ENCODE data around the gene GID4.

Gene GID4

DNA sequence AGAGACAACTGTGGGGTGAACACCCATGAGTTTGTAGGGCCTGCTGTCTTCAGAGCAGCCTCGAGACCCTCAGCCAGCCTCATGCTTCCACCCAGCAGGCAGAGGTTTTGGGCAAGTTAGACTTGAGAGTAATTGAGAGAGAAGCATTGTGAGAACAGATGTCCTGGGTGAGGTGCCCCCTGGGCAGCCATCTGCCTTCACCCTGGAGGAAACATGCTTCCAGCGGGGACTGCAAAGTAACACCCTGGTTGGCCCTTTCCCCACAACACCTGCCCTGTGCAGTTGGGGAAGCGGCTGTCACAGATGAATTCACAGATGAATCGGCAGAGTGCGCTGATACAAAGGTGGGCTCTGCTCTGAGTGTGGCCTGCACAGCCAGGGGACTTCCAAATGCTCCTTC, 23.6 kb upstream of the GID4 start:
- in situ Hi-C loops (cut with MboI; ENCODE audit: low sequenced_read_pairs) = no loop called here

DNA sequence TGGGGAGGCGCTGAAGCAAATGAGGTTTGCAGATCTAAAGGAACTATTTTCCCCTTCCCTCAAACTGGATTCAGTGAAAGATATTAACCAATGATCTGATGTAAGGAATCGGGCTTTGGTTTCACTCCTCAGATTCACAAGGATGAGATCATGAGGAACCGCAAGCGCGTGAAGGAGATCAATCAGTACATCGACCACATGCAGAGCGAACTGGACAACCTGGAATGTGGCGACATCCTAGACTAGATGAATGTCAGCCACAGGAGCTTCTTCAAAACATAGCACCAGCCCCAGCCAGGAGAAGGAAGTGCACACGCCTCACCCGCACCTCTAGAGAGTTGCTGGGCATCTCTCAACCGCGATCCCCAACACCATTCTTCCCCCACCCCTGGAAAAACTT, 22.8 kb upstream of the GID4 start:
- in situ Hi-C loops (cut with MboI; ENCODE audit: low sequenced_read_pairs) = no loop called here

DNA sequence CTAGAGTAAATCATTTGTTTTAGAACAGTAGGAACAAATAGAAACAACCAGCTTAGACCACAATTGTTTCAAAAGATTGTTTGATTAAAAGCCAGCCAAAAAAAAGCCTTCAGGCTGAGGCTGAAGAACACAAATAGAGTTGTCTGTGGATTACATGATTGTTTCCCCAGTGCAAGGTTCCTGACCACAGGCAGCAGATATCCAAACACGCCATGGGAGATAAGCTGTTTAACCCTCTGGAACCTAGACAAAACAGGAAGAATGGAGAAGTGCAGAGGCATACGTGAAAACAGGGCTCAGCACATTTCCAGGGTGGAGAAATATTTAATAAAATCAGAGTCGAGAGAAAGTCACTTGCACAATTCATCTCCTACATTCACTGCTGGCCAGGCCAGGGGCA, 21.2 kb upstream of the GID4 start:
- in situ Hi-C loops (cut with MboI; ENCODE audit: low sequenced_read_pairs) = no loop called here

DNA sequence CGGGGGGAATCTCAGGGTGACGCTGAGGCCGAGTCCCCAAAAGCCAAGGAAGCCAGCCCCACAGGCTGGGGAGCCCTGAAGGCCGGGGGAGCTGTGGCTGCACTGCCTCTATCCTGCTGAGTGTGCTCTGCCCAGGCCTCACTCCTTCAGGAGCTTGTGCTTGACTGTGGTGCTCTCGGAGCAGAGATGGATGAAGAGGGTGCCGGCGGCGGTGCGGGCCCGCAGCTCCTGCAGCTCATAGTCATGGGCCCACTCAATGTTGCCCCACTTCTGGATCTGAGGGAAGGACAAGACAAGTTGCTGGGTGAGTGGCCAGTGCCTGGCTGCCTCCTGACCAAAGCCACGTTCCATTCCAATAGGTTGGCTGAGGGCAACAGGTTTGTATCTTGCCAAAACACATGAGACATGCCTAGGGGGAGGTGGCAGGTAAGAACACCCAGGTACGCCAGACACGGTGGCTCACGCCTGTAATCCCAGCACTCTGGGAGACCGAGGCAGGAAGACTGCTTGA, 20.7 kb upstream of the GID4 start:
- in situ Hi-C loops (cut with MboI; ENCODE audit: low sequenced_read_pairs) = no loop called here

DNA sequence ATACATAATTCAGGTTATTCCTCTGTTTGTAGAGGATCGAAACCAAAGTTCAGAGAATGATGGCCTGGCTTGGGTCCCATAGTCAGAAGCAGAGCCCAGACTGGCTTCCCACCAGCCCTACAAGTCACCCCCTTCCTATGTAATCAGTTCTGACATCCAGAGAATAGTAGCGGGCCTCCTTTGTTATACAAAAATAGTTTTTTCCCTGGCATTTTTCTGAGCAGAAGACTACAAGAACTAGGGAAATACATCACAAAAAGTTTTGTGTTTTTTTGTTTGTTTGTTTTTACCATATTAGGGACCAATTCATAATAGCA, 19.4 kb upstream of the GID4 start:
- in situ Hi-C loops (cut with MboI; ENCODE audit: low sequenced_read_pairs) = no loop called here

DNA sequence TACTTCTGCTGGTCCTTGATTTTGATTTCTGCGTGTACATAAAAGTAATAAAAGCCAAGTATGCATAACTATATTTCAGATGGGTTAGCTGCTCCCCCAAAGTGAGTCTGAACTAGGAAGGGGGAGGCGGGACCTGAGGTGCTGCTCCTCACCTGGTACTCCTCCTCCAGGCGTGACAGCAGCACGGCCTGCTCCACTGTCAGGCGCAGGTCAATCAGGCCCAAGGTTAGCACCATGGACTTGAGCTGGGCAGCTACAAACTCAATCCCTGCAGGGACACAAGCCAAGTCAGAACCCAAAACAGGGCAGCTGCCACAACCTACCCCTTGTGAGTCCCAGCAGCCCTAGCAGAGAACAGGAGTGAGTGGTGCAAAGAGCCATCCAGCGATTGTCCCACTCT, 18.2 kb upstream of the GID4 start:
- in situ Hi-C loops (cut with MboI; ENCODE audit: low sequenced_read_pairs) = no loop called here

DNA sequence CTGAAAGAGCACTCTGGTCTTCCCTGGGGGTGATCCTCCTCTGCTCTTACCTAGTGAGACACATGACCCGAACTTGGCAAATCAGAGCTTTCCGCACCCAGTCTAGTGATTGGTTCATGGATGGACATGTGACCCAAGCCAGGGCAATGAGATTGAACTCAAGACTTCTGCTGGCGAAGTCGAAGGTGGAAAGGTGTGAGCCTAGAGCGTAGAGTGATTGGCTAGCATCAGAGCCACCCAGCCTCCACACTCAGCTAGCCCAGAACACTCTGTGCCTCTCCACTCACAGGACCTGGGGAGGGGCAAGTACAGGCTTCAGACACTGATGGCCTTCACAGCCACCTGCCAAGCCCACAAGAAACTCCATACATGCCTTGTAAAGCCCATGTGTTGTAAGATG, 17.8 kb upstream of the GID4 start:
- in situ Hi-C loops (cut with MboI; ENCODE audit: low sequenced_read_pairs) = no loop called here

DNA sequence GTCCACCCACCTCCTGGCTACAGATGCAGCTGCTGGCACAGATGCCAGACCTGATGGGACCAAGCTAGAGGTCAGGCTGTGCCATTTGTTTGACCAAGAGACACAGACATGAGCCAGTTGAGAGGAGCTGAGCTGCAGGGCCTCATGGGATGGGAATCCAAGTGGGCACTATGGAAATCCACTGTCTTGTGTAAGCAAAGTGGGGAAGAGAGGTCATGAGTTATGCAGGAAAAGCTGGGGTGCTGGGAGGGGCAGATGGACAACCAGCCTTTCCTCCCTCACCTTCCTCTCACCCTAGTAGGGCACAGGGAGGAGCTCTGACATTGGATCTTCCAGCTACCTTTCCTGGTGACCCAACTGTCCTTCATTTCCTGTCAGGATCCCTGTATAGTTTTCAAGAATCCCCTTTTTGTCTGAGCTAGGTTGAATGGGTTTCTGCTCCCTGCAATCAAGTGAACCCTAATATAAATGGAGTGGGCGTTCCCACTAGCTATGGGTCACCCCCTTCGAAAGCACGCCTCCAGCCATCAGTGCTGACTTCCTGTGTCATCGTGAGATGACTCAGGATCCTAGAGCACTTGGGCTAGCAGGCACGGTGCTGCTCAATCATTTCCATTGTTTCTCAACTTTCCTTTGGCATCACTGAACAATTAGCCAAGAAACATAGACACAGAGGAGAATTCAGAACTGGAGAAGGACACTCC, 13.8 kb upstream of the GID4 start:
- in situ Hi-C loops (cut with MboI; ENCODE audit: low sequenced_read_pairs) = loop anchor here (25.0 kb wide), 1 partner anchor 663 kb away; no protein-coding TSS in a partner anchor

DNA sequence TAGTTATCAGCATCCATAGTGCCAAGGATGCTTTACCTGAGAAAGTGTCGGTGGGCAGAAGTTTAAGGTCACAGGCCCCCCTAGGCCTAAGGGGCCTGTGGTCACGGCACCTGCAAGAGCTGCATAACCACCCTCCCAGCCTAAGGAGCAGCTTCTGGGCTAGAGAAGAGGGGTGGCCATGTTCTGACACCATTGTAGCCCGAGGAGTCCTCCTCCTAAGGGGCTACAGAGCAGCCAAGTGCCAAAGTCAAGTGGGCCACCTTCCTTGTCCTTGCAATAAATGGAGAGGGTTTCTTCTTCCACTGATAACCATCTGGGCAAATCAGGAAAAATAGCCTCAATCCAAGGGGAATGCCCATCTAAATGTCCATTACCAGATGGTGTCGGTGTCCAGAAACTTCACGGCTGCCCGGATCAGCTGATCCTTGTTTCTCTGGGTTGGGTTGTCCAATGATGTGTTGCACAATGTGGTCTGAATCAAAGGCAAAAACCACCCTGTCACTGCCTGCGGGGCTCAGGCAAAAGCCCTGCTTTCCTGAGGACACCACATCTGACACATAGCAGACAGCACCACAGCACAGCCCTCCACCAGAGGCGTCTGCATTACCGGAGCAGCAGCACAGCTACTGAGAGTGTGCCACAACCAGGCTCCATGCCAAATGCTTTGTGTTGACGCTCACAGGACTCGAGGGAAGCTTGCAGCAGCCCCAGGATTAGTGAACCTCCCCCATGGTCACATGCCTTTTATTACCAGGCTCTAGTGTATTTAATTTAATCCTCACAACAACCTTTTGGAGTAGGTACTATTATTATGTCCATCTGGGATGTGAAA, 13.0 kb upstream of the GID4 start:
- in situ Hi-C loops (cut with MboI; ENCODE audit: low sequenced_read_pairs) = loop anchor here (25.0 kb wide), 1 partner anchor 664 kb away; no protein-coding TSS in a partner anchor

DNA sequence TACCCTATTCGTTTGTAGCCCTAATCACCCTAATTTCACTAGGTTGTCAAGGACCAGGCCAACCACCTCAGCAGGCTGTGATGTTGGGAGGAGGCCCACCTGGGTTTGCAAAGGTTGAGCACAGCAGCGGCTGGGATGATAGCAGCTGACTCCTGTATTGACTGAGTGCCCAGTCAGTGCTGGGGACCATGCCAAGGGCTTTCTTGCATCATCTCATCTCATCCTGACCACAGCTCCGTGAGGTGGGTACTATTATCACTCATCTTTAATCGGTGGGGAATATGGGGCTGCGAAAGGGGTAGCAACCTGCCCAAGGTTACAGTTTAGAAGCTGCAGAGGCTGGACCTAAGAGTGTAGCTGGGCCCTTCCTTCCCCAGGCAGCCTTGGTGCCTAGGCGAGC, 11.9 kb upstream of the GID4 start:
- in situ Hi-C loops (cut with MboI; ENCODE audit: low sequenced_read_pairs) = loop anchor here (25.0 kb wide), 1 partner anchor 665 kb away; no protein-coding TSS in a partner anchor

DNA sequence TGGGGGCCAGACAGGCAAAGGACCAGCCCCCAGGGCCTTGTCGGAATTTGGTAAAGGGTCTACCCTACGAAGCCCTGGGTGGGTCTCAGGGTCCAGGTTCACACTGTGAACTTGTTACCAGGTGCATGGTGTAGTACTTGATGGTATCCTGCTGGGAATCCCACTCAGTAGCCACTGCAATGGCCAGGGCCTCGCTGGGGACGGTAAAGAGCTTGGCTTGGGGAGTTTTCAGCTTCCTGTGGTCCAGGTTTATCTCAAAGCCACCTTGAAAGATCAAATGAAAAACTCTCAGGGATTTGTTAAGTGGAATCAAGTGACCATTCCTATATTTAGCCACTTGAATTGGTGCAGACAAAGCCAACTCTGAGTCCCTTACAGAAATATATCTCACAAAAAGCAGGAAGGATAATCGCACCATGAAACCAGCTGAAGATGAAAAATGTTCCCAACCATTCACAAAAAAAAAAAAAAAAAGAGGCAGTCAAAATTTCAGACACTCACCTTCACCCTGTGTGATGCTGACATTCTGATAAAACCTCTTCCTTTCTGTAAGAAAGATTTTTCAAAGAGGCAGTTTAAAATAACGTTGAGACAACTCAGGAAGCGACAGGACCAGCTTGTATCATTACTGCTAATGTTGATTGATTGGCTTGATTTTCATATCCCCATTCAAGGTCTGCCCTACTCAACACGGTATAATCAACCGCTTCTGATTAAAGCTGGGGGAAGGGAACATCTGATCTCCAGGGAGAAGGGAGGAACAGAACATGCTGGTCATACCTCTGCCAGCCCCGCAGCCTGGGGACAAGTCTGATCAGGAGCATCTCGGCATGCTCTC, 10.9 kb upstream of the GID4 start:
- in situ Hi-C loops (cut with MboI; ENCODE audit: low sequenced_read_pairs) = loop anchor here (25.0 kb wide), 1 partner anchor 666 kb away; no protein-coding TSS in a partner anchor

DNA sequence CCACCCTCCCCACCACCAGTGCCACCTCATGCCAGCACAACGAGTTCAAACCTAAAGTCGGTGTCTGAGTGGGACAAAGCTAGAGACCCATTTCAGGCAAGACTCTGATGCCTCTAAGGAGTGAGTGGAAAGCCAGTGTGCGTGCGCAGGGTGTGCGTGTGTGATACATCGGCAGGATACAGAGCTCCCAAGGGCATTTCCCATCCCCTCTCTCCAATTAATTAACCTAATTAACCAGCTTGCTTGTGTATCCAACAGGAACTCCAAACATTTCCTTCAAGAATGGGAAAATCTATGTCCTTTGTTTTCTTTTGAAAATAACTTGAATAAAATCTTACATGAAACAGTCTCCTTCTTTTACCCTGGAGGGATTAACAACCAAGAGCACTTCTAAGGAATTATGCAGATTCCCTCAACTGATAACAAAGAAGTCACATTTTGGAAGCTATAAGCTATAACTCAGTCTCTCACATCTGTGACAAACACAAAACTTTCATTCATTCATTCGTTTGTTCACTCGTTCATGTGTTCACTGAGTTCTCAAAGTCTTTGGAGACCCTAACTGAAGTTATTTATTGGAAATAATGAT, 10.2 kb upstream of the GID4 start:
- in situ Hi-C loops (cut with MboI; ENCODE audit: low sequenced_read_pairs) = loop anchor here (25.0 kb wide), 1 partner anchor 667 kb away; no protein-coding TSS in a partner anchor

DNA sequence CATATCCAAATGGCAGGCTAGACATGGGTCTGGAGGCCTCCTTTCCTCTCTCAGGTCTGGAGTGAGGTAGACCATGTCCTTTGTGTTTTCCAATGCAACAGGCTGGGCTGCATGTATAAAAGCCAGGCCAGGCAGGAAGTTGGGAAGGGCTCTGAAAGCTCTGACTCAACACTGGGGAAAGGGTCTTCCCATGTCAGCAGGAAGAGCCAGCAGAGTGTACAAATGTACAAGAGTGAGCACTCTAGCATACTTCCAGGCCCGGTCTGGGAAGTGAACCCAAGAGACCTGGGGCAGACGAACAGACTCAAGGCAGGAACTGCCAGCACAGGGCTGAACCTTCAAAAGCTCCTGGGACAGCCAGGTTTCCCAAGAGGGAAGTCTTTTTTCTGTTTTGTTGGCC, 7.3 kb upstream of the GID4 start:
- in situ Hi-C loops (cut with MboI; ENCODE audit: low sequenced_read_pairs) = loop anchor here (25.0 kb wide), 1 partner anchor 670 kb away; no protein-coding TSS in a partner anchor

DNA sequence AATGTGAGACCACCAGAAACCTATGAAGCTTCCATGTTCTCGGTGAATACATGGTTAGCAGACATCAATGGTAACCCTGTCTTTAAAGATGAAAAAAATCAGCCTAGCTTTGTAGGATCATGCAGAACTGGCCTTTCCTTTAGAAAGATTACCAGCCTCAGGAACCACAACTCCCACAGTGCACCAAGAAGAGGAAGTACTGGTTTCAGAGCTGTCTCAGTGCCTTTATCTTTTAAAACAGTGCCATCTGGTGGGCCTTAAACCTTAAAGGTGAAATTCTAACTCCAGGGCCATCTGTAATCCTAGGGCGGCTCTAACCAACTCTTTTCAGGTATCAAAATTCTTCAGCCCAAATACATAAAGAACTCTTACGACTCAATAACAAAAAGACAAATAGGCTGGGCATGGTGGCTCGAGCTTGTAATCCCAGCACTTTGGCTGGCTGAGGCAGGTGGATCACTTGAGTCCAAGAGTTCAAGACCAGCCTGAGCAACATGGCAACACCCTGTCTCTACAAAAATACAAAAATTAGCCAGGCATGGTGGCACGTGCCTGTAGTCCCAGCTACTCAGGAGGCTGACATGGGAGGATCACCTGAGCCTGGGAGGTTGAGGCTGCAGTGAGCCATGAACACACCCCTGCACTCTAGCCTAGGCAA, 5.6 kb upstream of the GID4 start:
- in situ Hi-C loops (cut with MboI; ENCODE audit: low sequenced_read_pairs) = loop anchor here (25.0 kb wide), 1 partner anchor 671 kb away; no protein-coding TSS in a partner anchor

DNA sequence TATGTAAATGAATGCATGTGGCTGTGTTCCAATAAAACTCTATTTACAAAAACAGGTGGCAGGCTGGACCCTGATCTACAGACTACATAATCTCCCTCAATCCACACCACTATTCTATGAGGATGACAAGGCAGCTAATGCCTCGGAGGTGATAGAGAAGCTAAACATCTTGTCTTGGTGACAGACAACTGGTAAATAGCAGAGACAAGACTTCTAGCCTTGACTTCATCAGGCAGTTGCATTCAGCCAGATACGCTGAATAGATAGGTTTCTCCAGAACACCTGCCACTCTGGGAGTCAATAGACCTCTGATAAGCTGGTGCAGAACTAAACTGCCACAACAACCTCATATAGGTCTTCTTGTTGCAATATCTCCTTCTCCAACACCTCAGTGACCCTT, 3.5 kb upstream of the GID4 start:
- in situ Hi-C loops (cut with MboI; ENCODE audit: low sequenced_read_pairs) = loop anchor here (25.0 kb wide), 1 partner anchor 673 kb away; no protein-coding TSS in a partner anchor

DNA sequence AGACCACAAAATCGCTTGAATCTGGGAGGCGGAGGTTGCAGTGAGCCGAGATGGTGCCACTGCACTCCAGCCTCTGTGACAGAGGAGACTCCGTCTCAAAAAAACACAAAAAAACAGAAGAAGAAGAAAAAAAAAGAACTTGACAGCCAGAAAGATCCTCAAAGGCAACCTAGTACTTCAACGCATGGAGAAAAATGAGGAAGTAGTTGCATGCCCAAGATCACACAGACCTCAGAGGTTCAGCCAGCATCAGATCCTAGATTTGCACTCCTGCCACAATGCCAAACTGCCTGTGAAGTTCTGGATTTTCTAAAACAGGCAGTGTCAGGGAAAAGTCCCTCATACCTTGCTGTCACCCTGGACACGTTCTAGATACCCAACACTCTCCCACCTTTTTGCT, 1.7 kb upstream of the GID4 start:
- in situ Hi-C loops (cut with MboI; ENCODE audit: low sequenced_read_pairs) = loop anchor here (25.0 kb wide), 1 partner anchor 675 kb away; no protein-coding TSS in a partner anchor

DNA sequence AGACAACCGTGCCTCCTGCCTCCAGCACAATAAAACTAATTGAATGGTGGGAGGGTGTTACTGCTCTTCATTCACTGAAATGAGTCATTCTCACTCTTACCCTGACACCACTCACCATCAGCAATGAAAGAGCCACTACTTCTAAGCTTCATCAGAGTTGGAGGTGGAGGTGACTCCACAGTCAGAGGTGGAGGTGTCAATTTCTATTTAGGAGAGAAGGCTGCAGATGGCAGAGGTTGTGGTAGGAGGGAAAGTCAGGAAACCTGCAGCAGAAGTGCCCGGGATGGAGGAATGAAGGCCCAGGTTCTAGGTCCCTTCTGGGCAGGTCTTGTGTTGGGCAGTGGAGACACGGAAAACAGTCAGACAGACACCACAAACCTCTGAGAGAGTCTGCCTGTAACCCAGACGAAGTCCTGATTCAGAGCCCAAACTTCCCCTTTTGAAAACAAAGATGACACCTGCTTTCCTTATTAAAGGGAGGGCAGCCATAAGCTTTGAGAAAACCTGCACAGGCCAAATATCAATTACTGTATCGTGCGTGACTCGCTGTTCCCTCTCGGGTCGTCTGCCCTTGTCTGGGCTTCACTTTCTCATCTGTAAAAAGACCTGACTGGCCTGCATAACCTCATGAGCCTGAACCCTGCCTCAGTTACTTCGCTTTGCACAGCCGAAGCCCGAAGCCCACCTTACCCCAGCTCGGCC, 908 bp upstream of the GID4 start:
- in situ Hi-C loops (cut with MboI; ENCODE audit: low sequenced_read_pairs) = loop anchor here (25.0 kb wide), 1 partner anchor 676 kb away; no protein-coding TSS in a partner anchor

DNA sequence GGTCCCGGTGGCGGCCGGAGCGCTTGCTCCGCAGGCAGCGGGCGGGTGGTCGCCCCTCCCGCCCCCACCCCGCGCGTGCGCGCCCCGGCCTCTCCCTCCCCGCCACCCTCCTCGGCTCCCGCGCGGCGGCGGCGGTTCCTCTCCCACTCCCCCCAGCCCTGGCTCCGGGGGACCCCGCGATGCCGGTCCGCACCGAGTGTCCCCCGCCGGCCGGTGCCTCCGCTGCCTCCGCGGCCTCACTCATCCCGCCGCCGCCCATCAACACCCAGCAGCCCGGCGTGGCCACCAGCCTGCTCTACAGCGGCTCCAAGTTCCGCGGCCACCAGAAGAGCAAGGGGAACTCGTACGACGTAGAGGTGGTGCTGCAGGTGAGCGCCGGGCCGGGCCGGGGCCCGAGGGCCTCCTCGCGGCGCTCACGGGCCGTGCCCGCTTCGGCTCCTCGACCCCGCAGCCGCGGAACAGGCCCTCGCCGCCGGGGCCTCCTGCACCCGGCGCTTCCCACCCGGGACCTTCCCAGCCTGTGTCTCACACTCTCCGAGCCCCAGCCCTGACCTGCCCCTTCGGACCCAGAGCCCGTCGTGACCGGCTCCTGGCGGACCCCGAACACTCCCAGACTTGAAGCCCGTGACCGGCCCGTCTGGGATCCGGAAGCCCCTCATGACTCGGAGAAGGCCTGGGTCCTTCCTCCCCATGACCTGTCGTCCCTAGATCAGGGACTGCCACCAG, 490 bp downstream of the GID4 start:
- in situ Hi-C loops (cut with MboI; ENCODE audit: low sequenced_read_pairs) = loop anchor here (25.0 kb wide), 1 partner anchor 677 kb away; no protein-coding TSS in a partner anchor

All from HL-60/S4 treated with retinoic acid at 250 ng/mL for 4 days and 3 days (cell line).